Cardiac septum (tissue), 1 donor: ENCODE measurements around the gene TCF3. TPM values are rescaled to one million over a fixed set of nuclear protein-coding genes. Genes with fewer than 3 reads are reported as not detected.

Source experiments
- DNase-seq: peaks from one replicate; pipeline ENCODE4 v3.0.0-alpha.2; 2020; ENCODE audit warnings: low spot score
- intact Hi-C: fragments of 100-400 bp; cut with DNase I; formaldehyde crosslinking; loops from one replicate; pipeline ENCODE4 v1.14.0; 2022
- total RNA-seq: library from RNA; stranded (reverse); fragmentation: NEBNext Ultra II Directional; extraction: Animal tissue kit (Norgen Biotek cat#: 25700); gene quantifications from one replicate; pipeline ENCODE4 v1.2.1, GENCODE V29; 2021
- donor health status: DM: no; HTN: no; CAD: no.

TCF3 gene
- total RNA-seq, 1 donor from 2014 or later, result 27.7 TPM

DNA sequence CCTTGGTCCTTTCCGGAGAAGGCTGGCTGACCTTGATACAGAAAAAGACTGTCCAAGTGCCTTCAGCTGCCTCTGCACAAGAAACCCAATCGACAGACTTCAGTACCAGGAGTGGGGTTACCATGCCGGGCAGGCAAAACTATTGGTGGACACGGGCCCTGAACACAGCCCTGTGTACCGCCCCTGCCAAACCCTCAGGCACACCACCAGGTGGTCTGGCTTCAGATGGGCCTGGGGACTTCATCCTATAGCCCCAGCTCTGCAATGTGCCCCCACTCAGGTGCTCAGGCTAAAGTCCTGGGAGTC is 17.5 kb downstream of the TCF3 start:
- intact Hi-C loops, result no loop called here
- no peak for DNase-seq

- DNase-seq, result no peak
- intact Hi-C loops, result no loop called here
Observed at GRCh38 chr19:1634242-1634937, 18.0 kb downstream of the TCF3 start.

DNA sequence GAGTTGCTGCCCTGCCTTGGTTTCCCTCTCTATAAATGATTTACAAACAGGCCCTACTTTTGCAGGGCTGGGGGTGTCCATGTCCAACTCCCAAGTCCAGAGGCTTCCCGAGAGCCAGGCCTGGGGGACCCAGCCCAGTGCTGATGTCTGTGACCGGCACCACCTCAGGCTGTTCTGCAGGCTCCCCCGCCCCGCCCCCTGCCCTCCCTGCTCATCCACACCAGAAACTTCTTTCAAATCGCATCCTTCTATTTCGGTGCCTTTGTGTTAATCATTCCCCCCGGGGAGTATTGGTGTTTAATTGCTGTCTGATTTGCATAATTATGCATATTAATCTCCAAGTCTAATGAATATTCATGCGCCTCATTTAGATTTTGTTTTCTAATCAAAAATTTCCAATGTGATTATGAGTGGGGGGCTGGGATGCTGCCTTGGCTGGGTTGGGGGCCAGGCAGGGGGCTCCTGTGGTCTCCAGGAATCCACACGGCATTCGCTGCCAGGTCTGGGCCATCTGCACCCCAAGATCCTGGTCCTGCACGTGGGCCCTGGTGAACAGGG is 19.1 kb downstream of the TCF3 start:
- no peak for DNase-seq
- intact Hi-C loops, result no loop called here

DNA sequence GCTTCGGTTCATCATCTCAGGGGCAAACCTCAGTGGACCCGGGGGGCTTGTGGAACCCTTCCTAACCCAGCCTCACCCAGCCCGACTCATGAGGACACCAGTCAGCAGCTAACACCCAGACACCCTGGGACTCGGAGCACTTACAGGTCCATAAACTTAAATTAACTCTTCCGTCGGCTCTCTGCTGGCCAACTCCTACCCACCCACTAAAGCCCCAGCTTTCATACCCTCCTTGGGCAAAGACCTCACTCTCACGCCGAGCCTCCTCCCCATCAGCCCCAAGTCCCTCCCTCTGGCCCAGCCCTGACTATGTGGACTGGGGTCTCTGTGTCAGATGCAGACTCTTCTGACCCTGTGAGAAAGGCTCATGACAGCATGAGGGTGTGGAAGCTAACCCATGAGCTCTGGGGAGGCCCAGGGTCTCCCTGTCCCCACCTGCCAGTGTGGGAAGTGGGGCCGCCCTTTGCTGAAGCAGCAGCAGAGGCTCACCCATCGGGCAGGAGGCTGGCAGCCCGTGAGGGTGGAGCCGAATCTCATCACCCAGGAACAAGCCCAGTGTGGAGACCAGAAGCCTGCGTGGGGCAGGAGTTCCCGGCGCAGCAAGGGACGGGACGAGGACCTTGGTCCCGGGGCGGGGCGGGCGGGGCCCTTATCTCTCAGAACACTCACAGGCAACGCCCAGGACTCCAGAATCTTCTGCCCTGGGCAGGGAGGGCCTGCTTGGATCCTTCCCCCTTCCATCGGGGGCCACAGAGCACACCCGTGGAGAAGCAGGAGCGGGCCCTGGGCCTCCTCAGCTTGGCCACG is 19.8 kb downstream of the TCF3 start:
- intact Hi-C loops, result no loop called here
- DNase-seq, result no peak

DNA sequence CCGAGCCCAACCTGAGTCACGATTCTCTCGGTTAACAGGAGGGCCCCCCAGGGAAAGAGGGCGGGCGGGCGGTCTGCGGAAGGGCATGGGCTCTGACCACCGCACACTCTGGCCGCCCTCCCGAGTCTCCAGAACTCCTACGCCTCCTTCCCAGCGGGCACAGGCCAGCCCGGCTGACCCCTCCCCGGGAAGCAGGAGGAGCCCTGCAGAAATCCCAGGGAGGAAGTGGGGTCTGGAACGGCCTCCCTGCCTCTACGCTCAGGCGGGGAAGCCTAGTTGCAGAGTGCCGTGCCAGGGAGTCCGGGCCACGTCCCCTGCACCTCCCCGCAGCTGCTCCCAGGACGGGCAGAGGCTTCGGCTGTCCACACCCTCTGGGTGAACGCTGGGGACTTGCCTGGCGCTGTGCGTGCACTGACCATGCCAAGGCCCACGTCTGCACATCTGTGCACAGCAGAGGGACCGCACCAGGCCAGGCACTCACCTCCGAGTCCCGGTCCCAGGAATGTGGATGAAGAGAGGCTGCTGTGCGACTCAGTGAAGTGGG is 20.8 kb downstream of the TCF3 start:
- intact Hi-C loops, result no loop called here
- DNase-seq, result no peak

- DNase-seq, result no peak
- intact Hi-C loops, result no loop called here
Observed at GRCh38 chr19:1630811-1631210, 21.6 kb downstream of the TCF3 start.

GRCh38 chr19:1630012-1630411 is 22.4 kb downstream of the TCF3 start:
- intact Hi-C loops, result no loop called here
- no peak for DNase-seq

- intact Hi-C loops, result no loop called here
Observed at GRCh38 chr19:1629256-1629808, 23.1 kb downstream of the TCF3 start.

GRCh38 chr19:1627194-1627593 is 25.2 kb downstream of the TCF3 start:
- DNase-seq, result no peak
- intact Hi-C loops, result no loop called here

More at GRCh38 chr19:1629256-1629808, 23.1 kb downstream of the TCF3 start:
- DNase-seq, result no peak

GRCh38 chr19:1626417-1627010 is 25.9 kb downstream of the TCF3 start:
- intact Hi-C loops, result no loop called here

GRCh38 chr19:1624458-1624857 is 28.0 kb downstream of the TCF3 start:
- DNase-seq, result no peak
- intact Hi-C loops, result no loop called here

More at GRCh38 chr19:1626417-1627010, 25.9 kb downstream of the TCF3 start:
- no peak for DNase-seq

DNA sequence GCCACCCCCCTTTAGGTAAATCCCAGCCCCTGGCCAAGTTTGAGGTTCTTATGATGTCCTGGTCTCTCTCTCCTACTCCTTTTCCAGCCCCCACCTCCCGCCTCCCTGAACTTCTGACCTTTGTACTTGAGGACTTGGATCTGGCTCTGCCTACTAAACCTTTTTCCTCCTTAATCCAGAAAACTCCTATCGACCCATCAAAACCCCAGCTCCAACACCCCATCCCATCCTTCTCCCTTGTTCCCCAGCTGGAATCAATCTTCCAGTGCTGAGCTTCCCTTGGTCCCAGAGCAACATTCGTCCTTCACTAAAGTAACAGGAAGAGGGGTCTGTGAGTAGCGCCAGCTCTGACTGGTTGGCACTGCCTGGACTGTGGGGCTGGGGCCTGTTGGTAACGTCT is 29.9 kb downstream of the TCF3 start:
- intact Hi-C loops, result no loop called here
- no peak for DNase-seq

DNA sequence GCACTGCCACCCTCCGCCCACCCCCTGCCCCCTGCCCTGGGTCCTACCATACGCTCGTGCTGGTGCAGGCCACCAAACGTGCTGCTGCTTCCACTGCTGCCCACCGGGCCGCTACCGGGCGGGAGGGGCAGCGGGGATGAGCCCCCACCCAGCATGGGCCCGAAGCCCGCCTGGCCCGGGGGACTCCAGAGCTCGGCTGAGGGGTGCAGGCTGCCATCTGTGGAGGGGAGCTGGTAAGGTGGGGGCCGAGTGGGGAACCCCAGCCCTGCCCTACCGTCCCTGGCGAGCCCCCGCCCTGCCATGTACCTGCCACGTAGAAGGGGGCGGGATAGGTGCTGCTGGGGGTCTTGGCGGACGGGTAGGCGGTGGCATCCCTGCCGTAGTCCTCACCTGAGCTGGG is 30.4 kb downstream of the TCF3 start:
- DNase-seq, result no peak
- intact Hi-C loops, result no loop called here

DNA sequence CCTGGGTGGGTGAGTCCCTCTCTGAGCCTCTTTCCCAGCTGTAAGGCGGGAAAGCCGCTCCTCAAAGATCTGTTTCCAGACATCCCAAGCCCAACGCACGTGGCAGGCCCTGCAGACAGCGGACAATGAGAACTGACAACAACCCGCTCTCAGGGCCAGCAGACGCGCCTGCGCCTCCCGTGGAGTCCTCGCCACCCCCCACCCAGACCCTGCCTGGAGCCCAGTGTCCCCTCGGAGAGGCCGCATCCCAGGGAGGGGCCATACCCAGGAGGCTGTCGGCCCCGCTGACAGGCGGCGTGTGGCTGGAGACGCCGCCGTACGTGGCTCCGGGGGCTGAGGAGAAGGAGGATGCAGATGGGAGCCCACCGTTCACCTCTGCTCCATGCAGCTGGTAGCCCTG is 30.8 kb downstream of the TCF3 start:
- no peak for DNase-seq
- intact Hi-C loops, result no loop called here

DNA sequence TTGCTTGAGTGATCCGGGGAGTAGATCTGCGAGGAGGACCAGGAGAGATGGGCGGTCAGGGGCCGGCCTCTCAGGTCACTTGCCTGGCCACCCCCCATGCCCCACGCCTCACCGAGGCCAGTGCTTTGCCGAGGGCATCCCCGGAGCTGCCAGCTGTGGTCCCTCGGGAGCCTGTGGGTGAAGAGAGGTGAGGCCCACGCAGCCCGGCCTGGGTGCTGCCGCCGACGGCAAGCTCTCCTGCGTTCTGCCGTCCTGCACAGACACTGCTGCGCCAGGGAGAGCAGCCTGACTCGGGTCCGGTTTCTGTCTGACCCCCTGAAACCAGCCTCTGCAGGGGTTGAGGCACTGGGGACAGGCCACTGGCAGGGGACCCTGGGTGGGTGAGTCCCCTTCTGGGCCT is 31.4 kb downstream of the TCF3 start:
- intact Hi-C loops, result no loop called here
- DNase-seq, result no peak

- intact Hi-C loops, result no loop called here
Observed at GRCh38 chr19:1620502-1620901, 31.9 kb downstream of the TCF3 start.

DNA sequence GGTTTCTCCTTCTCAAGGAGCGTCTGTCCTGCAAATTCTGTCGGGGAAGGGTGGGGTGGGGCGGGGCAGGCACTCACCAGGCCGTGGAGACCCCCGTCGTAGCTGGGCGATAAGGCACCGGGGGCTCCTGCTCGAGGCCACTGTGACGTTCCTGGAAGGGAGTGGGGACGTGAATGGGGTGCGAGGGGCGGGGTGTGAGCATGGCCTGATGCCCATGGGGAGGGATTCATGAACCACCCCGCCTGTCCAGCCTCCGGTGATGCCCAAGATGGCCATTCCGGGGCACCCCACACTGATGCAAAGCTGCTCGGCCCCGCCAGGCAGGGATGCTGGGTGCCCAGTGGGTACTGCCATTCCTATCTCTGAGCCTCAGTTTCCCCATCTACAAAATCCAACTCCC is 32.7 kb downstream of the TCF3 start:
- no peak for DNase-seq
- intact Hi-C loops, result no loop called here

More at GRCh38 chr19:1620502-1620901, 31.9 kb downstream of the TCF3 start:
- DNase-seq, result no peak

GRCh38 chr19:1619094-1619439 is 33.3 kb downstream of the TCF3 start:
- no peak for DNase-seq

GRCh38 chr19:1618157-1619093 is 34.0 kb downstream of the TCF3 start:
- no peak for DNase-seq
- intact Hi-C loops, result no loop called here

More at GRCh38 chr19:1619094-1619439, 33.3 kb downstream of the TCF3 start:
- intact Hi-C loops, result no loop called here
